ENCODE measurements around the gene SECTM1. TPM values are rescaled to one million over a fixed set of nuclear protein-coding genes. Genes with fewer than 3 reads are reported as not detected.

SECTM1 gene
- total RNA-seq, 2 donors from 2014 or later = 3.1 to 7.7 TPM

- H3K27me3 ChIP-seq = no peaks in the 10 kb centered on the region
- no peaks in the 10 kb centered on the region for H3K9me3 ChIP-seq
- DNase-seq (ENCODE audit: low spot score) = no peak
- H3K36me3 ChIP-seq = no peaks in the 10 kb centered on the region
- peaks cover 0 to 14% of the 10 kb centered on the region in 2 donors for H3K4me1 ChIP-seq
- no peak overlapping the region for H3K27ac ChIP-seq
- no peak overlapping the region for H3K4me3 ChIP-seq
- TF ChIP-seq, protein P1, sequence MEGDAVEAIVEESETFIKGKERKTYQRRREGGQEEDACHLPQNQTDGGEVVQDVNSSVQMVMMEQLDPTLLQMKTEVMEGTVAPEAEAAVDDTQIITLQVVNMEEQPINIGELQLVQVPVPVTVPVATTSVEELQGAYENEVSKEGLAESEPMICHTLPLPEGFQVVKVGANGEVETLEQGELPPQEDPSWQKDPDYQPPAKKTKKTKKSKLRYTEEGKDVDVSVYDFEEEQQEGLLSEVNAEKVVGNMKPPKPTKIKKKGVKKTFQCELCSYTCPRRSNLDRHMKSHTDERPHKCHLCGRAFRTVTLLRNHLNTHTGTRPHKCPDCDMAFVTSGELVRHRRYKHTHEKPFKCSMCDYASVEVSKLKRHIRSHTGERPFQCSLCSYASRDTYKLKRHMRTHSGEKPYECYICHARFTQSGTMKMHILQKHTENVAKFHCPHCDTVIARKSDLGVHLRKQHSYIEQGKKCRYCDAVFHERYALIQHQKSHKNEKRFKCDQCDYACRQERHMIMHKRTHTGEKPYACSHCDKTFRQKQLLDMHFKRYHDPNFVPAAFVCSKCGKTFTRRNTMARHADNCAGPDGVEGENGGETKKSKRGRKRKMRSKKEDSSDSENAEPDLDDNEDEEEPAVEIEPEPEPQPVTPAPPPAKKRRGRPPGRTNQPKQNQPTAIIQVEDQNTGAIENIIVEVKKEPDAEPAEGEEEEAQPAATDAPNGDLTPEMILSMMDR (IDR thresholded peaks at IDR 0.05) = no peak
Measured at GRCh38 chr17:82325286-82326180, 8.0 kb downstream of the SECTM1 start.

GRCh38 chr17:82324566-82325285, 8.8 kb downstream of the SECTM1 start:
- Histone ChIP-seq H3K9me3 (no peaks in the 10 kb centered on the region), H3K4me3 (no peak overlapping the region), H3K27me3 (no peaks in the 10 kb centered on the region), H3K27ac (no peak overlapping the region), H3K36me3 (no peaks in the 10 kb centered on the region), H3K4me1 (peaks cover 0 to 8% of the 10 kb centered on the region in 2 donors)
- TF ChIP-seq, protein P1 (IDR thresholded peaks at IDR 0.05) = no peak
- DNase-seq (ENCODE audit: low spot score) = no peak

DNA sequence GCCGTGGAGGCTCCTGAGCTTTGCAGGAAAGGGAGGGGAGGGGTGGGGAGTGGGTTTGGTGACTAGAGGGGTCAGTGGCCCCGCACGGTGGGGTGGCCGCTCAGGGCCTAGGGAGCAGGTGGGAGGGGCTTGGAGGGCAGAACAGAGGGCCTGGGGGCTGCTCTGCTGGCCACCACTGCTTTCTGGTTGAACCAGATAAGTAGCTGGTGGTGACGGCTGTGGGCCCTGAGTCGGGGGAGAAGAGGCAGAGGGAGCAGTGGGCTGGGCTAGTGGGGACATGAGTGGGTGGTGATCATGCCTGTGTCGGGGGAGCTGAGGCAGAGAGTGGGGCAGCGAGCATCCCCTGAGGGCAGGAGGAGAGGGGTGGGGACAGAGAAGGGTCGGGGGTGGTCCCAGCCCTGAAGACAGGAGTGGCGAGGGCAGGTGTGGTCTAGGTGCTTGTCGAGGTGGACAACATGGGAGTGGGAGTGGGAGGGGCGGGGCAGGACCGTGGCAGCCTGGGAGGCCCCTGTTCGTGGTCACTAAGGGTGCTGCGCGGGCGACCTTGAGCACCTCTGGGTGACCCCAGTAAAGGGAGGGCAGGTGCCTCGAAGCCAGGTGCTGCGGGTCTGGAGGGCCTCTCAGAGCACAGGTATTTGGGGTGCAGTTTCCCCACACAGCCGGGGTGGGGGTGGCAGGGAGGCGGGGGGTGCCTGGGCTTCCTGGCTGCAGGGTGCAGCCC, 9.9 kb downstream of the SECTM1 start:
- H3K9me3 ChIP-seq = no peaks in the 10 kb centered on the region
- no peaks in the 10 kb centered on the region for H3K36me3 ChIP-seq
- H3K4me3 ChIP-seq = no peak overlapping the region
- no peaks in the 10 kb centered on the region for H3K27me3 ChIP-seq
- no peak for DNase-seq (ENCODE audit: low spot score)
- peaks cover 0 to 8% of the 10 kb centered on the region in 2 donors for H3K4me1 ChIP-seq
- TF ChIP-seq, protein P1 (IDR thresholded peaks at IDR 0.05) = no peak
- H3K27ac ChIP-seq = no peak overlapping the region

- Histone ChIP-seq H3K27me3 (no peaks in the 10 kb centered on the region), H3K9me3 (no peaks in the 10 kb centered on the region), H3K4me1 (peaks cover 0 to 8% of the 10 kb centered on the region in 2 donors), H3K36me3 (no peaks in the 10 kb centered on the region), H3K4me3 (no peak overlapping the region), H3K27ac (no peak overlapping the region)
- no peak for DNase-seq (ENCODE audit: low spot score)
- TF ChIP-seq, protein P1 (IDR thresholded peaks at IDR 0.05) = no peak
Measured at GRCh38 chr17:82322526-82323453, 10.8 kb downstream of the SECTM1 start.

GRCh38 chr17:82321947-82322466, 11.6 kb downstream of the SECTM1 start:
- Histone ChIP-seq H3K4me1 (peaks cover 0 to 8% of the 10 kb centered on the region in 2 donors), H3K27me3 (no peaks in the 10 kb centered on the region), H3K9me3 (no peaks in the 10 kb centered on the region), H3K36me3 (no peaks in the 10 kb centered on the region), H3K27ac (no peak overlapping the region), H3K4me3 (no peak overlapping the region)
- TF ChIP-seq, protein P1 (IDR thresholded peaks at IDR 0.05) = no peak
- no peak for DNase-seq (ENCODE audit: low spot score)

Data from right atrium auricular region (tissue), 2 donors.